GM12865 (cell line): ENCODE measurements around the gene LRRC32.

Experiments
- DNase-seq: peaks from one replicate; pipeline ENCODE4 v3.0.0; 2010; ENCODE audit warnings: low read depth
- H3K4me3 ChIP-seq: 2 replicates; pipeline ENCODE4 v1.5.1; 2011; ENCODE audit warnings: mild to moderate bottlenecking, low read depth, low read length, control low read depth
- TF ChIP-seq, protein P1 (sequence below): IDR thresholded peaks from 2 replicates; pipeline ENCODE4 v1.5.1; 2011; ENCODE audit warnings: low read length, control low read depth, low read depth, inconsistent platforms; ENCODE audit not compliant: insufficient read depth; ENCODE audit errors: missing control alignments

Gene LRRC32

DNA sequence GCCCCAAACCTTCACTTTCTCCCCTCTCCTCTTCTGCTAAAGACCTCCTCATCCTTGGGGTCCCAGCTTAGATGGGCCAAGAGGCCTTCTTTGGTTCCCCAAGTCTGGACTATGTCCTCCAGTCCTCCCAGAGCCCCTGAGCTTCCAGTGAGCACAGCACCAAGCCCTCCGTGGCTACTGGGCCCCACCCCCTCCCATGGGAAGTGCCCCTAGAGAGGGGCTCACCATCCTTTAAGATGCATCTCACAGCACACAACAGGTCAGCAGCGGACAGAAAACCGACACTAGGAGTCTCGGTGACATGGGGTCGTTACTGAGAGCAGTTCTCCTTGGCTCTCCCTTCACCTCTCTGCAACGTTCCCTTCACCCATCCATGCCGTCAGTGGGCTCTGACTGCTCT is 2.7 kb downstream of the LRRC32 start:
- H3K4me3 ChIP-seq: no peak overlapping the region
- TF ChIP-seq, protein P1, sequence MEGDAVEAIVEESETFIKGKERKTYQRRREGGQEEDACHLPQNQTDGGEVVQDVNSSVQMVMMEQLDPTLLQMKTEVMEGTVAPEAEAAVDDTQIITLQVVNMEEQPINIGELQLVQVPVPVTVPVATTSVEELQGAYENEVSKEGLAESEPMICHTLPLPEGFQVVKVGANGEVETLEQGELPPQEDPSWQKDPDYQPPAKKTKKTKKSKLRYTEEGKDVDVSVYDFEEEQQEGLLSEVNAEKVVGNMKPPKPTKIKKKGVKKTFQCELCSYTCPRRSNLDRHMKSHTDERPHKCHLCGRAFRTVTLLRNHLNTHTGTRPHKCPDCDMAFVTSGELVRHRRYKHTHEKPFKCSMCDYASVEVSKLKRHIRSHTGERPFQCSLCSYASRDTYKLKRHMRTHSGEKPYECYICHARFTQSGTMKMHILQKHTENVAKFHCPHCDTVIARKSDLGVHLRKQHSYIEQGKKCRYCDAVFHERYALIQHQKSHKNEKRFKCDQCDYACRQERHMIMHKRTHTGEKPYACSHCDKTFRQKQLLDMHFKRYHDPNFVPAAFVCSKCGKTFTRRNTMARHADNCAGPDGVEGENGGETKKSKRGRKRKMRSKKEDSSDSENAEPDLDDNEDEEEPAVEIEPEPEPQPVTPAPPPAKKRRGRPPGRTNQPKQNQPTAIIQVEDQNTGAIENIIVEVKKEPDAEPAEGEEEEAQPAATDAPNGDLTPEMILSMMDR: no peak
- no peak for DNase-seq

DNA sequence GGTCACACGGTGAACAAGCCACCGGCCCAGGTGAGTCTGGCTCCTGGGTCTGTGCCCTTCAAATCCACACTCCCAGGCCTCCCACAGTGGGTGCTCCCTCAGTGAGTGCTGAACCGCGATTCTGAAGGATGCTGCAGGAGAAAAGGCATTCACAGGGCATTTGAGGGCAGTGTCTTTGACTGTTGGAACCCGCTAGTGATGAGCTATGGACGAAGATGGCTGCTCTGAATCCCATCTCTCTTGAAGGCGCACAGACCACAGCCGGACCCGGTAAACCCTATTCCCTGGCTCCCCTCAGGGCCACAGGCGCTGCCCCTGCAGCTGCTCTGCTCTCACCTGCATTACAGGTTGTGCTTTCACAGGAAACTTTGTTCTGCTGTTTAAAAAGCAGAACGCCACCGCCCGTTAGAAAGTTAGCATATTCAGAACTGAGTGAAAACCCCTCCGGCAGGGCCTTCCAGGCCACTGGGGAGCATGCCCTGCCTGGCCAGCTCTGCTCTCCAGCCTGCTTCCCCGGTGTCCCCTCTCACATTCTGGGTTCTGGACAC is 3.2 kb downstream of the LRRC32 start:
- TF ChIP-seq, protein P1: no peak
- DNase-seq: no peak
- no peak overlapping the region for H3K4me3 ChIP-seq

DNA sequence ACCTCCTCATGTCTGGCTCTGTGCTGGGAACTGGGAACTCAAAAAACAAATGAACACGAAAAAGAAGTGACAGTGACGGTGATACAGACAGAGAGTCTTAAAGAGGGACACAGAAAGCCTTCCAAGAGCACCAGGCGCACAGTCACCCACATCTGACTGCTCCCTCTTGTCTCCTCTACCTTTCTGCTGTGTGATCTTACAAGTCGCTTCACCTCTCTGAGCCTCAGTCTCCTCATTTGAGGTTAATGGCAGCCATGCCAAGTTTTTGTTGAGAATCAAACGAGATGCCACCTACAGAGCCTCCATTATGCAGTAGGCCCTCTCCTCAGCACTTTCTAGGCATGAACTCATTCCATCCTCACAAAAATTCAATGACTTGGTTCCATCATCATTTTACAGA is 3.7 kb downstream of the LRRC32 start:
- DNase-seq: no peak
- H3K4me3 ChIP-seq: no peak overlapping the region
- TF ChIP-seq, protein P1: no peak

DNA sequence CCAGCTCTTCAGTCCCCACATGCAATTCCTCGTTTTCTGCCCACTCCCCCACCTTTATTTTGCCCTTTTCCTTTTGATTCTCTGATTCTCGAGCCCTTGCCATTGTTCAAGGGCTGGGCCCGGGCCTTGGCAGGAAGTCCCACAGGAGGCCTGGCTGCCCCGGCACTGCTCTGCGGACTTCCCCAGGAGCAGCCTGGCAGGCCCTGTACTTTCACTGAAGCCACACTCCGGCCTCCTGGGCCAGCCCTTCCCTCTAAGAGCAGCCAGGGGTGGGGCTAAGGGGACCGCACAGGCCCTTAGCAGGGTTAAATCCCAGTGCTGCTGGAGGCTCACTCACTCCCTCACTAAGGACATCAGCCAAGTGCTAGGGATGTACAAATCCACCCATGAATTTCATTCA is 4.1 kb downstream of the LRRC32 start:
- TF ChIP-seq, protein P1: no peak
- no peak overlapping the region for H3K4me3 ChIP-seq
- DNase-seq: peak; percentile 80

DNA sequence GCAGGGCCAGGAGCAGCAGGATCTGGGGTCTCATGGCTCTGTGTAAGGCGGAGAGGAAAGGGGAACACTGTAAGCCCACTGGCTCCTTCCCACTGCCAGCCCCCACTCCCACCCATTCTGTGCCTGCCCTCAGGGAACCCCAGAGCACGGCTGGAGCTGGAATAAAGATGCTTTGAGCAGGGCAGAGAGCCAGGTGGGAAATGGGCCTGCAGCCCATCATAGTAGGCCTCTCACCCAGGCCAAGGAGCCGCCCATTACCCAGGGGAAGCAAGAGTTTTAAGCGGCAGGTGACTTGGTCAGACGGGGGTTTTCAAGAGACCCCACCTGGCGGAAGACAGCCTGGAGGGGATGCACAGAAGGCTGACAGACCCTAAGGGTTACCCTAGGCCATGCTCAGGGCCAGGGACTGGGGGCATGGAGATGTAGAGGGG is 4.6 kb downstream of the LRRC32 start:
- no peak for DNase-seq
- TF ChIP-seq, protein P1: no peak
- no peak overlapping the region for H3K4me3 ChIP-seq

DNA sequence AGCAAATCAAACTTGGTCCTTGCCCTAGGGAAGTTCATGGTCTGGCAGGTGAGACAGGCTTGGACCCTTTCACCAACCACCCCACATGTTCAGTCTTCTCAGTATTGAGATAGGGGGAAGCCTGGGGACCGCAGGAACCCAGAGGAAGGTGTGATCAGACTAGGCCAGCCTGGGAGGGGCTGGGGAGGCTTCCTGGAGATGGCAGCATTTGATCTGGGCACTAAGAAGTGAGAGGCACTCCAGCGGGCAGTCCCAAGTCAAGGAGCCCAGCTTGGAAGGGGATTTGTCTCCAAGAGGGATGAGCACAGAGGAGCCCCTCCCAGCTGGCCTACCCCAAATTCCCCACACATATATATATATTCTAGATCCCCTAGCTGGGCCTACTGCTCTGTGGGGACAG is 5.4 kb downstream of the LRRC32 start:
- H3K4me3 ChIP-seq: no peak overlapping the region
- TF ChIP-seq, protein P1: no peak
- no peak for DNase-seq

DNA sequence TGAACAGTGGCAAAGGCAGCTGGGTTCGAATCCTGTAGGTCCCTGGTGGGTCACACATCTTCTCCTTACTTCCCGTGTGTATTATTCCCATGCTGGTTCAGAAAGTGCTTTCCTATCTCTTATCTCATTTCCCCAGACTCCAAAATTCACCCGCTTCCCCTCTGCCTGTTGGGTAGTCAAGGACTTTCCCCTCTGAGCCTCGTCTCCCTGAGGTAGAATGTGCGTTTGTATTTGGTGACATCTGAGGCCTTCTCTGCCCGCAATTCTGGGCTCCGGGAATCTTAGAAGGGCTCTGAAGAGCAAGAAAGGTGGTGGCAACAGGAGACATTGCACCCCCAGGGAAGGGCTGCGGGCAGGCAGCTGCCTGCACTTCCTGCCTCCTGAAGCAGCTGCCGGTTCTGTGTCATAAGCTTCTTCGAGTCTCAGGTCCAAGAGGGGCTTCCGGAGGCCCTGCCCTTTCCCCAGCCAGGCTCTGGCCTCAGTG is 5.9 kb downstream of the LRRC32 start:
- TF ChIP-seq, protein P1: no peak
- no peak overlapping the region for H3K4me3 ChIP-seq
- DNase-seq: peak; percentile 36
